HK-2 (cell line): ENCODE data around the gene SSTR3.
A peak's percentile ranks its signal among the peaks of the same experiment; 100 is the strongest.
"Not testable (repeated sequence)": the region's sequence is repeated elsewhere in the genome, so short reads cannot be mapped to it uniquely, and the experiment has no call there.

Experiments used
- DNase-seq: peaks from one replicate; pipeline ENCODE4 v3.0.0-alpha.2; 2018; ENCODE audit not compliant: unreplicated experiment

Gene SSTR3

GRCh38 chr22:37211075-37211865, 1.0 kb downstream of the SSTR3 start:
- no peak for DNase-seq

GRCh38 chr22:37210041-37210803, 2.1 kb downstream of the SSTR3 start:
- no peak for DNase-seq

- DNase-seq: no peak
Measured at GRCh38 chr22:37209140-37209845, 3.0 kb downstream of the SSTR3 start.

GRCh38 chr22:37208401-37209139, 3.7 kb downstream of the SSTR3 start:
- DNase-seq: no peak

GRCh38 chr22:37207981-37208380, 4.3 kb downstream of the SSTR3 start:
- no peak for DNase-seq

GRCh38 chr22:37206841-37207821, 5.1 kb downstream of the SSTR3 start:
- no peak for DNase-seq

- DNase-seq: no peak
Measured at GRCh38 chr22:37206118-37206840, 6.0 kb downstream of the SSTR3 start.

- no peak for DNase-seq
Measured at GRCh38 chr22:37205046-37205445, 7.2 kb downstream of the SSTR3 start.

GRCh38 chr22:37204045-37204655, 8.1 kb downstream of the SSTR3 start:
- DNase-seq: no peak

GRCh38 chr22:37203354-37204044, 8.8 kb downstream of the SSTR3 start:
- no peak for DNase-seq

- DNase-seq: no peak
Measured at GRCh38 chr22:37202716-37203115, 9.6 kb downstream of the SSTR3 start.

GRCh38 chr22:37202001-37202555, 10.2 kb downstream of the SSTR3 start:
- no peak for DNase-seq

GRCh38 chr22:37201443-37201820, 10.8 kb downstream of the SSTR3 start:
- not testable (repeated sequence) for DNase-seq

GRCh38 chr22:37199760-37200108, 12.5 kb downstream of the SSTR3 start:
- DNase-seq: no peak

- peak; percentile 99 for DNase-seq
Measured at GRCh38 chr22:37199103-37199759, 13.0 kb downstream of the SSTR3 start.

- DNase-seq: peak; percentile 88
Measured at GRCh38 chr22:37198258-37199102, 13.8 kb downstream of the SSTR3 start.
